Esophagus muscularis mucosa (tissue), 4 donors: ENCODE data around the gene UBA52.

Experiments
- CTCF ChIP-seq, 3 experiments: fragments of 200-600 bp in 2 of 3; fragments of 450-650 bp in 1 of 3; sonication (generic) in 2 of 3; IDR thresholded peaks; one replicate each; pipeline ENCODE4 v1.5.1; 2017 to 2019; ENCODE audit warnings: antibody characterized with exemption in 3 of 3, mild to moderate bottlenecking in 2 of 3, moderate library complexity in 1 of 3
- EP300 ChIP-seq: sonication (generic); formaldehyde crosslinking; IDR thresholded peaks from one replicate; pipeline ENCODE4 v1.6.1; 2017; ENCODE audit warnings: antibody characterized with exemption
- POLR2A ChIP-seq: fragments of 450-650 bp; IDR thresholded peaks from one replicate; pipeline ENCODE4 v1.6.1; 2017; ENCODE audit warnings: antibody characterized with exemption, moderate library complexity, mild to moderate bottlenecking, low read depth
- POLR2AphosphoS5 ChIP-seq, 2 donors: sonication (generic); formaldehyde crosslinking; IDR thresholded peaks; one replicate each; pipeline ENCODE4 v1.6.1; 2017; ENCODE audit warnings: antibody characterized with exemption in 2 of 2

- TF ChIP-seq POLR2A, result no peak
- TF ChIP-seq CTCF (IDR thresholded peaks at IDR 0.05), result no peak
- TF ChIP-seq POLR2AphosphoS5 (IDR thresholded peaks at IDR 0.05), result no peak
- TF ChIP-seq EP300, result no peak
These were observed 23.8 kb downstream of the UBA52 start for GRCh38 chr19:18595475-18595874.
